Measurements from ENCODE around the gene PEAK3. TPM values are rescaled to one million over a fixed set of nuclear protein-coding genes. Genes with fewer than 3 reads are reported as not detected.

Gene PEAK3
- total RNA-seq, 4 donors from 2014 or later, result 0.30 to 0.97 (median 0.76) TPM

- DNase-seq (ENCODE audit: low spot score in 2 of 2), result peak; percentile 83 to 98
- peak within 1 kb of the TSS; percentile 76 for H3K4me3 ChIP-seq (ENCODE audit: low read depth, poor library complexity, severe bottlenecking)
- 0% methylated on average over 43 to 89 of the region's 89 CpGs for WGBS, 2 donors
- TF ChIP-seq, protein P1, sequence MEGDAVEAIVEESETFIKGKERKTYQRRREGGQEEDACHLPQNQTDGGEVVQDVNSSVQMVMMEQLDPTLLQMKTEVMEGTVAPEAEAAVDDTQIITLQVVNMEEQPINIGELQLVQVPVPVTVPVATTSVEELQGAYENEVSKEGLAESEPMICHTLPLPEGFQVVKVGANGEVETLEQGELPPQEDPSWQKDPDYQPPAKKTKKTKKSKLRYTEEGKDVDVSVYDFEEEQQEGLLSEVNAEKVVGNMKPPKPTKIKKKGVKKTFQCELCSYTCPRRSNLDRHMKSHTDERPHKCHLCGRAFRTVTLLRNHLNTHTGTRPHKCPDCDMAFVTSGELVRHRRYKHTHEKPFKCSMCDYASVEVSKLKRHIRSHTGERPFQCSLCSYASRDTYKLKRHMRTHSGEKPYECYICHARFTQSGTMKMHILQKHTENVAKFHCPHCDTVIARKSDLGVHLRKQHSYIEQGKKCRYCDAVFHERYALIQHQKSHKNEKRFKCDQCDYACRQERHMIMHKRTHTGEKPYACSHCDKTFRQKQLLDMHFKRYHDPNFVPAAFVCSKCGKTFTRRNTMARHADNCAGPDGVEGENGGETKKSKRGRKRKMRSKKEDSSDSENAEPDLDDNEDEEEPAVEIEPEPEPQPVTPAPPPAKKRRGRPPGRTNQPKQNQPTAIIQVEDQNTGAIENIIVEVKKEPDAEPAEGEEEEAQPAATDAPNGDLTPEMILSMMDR (IDR thresholded peaks at IDR 0.05), result no peak
- no peak for TF ChIP-seq POLR2A (IDR thresholded peaks at IDR 0.05)
- intact Hi-C loops (cut with DNase I; ENCODE audit: low total_unique reads), result no loop called here
These were observed 46.6 kb upstream of the PEAK3 start, which contains the start of the genes LSM7 and SPPL2B for GRCh38 chr19:2328401-2329148. Gene LSM7, minus strand, starts transcription at chr19:2328586. Its CDS starts 20 bp downstream, at chr19:2328566. Gene SPPL2B, plus strand, starts transcription at chr19:2328684. Its CDS starts 26 bp downstream, at chr19:2328710.

DNA sequence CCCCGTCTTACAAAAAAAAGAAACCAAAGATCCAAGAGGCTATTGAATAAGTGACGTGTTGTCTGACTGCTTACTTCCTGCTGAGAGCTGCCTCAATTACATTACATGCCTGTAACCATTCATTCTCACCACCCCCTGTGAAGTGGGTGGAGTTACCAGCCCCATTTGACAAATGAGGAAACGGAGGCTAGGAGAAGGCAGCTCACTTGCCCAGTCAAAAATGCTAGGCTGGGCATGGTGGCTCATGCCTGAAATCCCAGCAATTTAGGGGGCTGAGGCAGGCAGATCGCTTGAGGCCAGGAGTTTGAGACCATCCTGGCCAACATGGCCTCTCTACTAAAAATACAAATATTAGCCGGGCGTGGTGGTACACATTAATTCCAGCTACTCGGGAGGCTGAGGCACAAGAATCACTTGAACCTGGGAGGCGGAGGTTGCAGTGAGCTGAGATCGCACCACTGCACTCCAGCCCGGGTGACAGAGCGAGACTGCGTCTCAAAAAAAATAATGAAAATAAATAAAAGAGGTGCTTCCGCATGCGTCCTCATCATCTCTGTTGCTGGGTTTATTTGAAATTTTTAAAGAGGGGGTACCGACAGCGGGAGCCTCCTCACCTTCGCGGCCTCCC is 45.9 kb upstream of the PEAK3 start:
- WGBS, 2 donors, result 1% methylated on average over 18 of the region's 18 CpGs
- intact Hi-C loops (cut with DNase I; ENCODE audit: low total_unique reads), result no loop called here
- peak overlapping the region; percentile 76 for H3K4me3 ChIP-seq (ENCODE audit: low read depth, poor library complexity, severe bottlenecking)
- peak in 1 of 2 donors; percentile 33 for DNase-seq (ENCODE audit: low spot score in 2 of 2)
- TF ChIP-seq POLR2A (IDR thresholded peaks at IDR 0.05), result no peak
- TF ChIP-seq, protein P1 (IDR thresholded peaks at IDR 0.05), result no peak

DNA sequence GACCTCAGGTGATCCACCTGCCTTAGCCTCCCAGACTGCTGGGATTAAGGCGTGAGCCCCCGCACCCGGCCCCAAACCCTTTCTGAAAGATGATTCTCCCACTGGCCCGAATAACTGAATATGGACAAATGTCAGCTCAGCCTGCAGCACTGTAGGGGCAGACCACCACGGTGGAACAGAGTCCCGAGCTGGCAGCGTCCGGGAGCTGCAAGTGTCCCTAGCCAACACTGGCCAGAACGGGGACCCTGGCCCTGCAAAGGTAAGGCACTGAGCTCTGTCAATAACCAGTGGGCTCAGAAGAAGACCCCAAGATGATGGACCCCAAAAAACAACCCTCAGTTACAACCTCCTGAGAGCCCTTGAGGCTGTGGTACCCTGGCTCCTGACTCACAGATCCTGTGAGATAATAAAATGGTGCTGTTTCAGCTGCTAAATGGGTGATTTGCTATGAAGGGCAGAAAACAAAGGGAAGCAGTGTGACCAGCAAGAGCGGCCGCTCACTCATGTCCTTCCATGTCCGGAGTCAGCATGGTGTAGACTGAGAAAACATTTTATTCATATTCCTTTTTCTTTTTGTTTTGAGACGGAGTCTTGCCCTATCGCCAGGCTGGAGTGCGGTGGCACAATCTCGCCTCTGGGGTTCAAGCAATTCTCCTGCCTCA is 44.9 kb upstream of the PEAK3 start:
- no peak overlapping the region for H3K4me3 ChIP-seq (ENCODE audit: low read depth, poor library complexity, severe bottlenecking)
- 86 to 93% methylated on average over 8 to 16 of the region's 16 CpGs for WGBS, 2 donors
- intact Hi-C loops (cut with DNase I; ENCODE audit: low total_unique reads), result no loop called here
- TF ChIP-seq, protein P1 (IDR thresholded peaks at IDR 0.05), result no peak
- no peak for TF ChIP-seq POLR2A (IDR thresholded peaks at IDR 0.05)
- DNase-seq (ENCODE audit: low spot score in 2 of 2), result no peak

DNA sequence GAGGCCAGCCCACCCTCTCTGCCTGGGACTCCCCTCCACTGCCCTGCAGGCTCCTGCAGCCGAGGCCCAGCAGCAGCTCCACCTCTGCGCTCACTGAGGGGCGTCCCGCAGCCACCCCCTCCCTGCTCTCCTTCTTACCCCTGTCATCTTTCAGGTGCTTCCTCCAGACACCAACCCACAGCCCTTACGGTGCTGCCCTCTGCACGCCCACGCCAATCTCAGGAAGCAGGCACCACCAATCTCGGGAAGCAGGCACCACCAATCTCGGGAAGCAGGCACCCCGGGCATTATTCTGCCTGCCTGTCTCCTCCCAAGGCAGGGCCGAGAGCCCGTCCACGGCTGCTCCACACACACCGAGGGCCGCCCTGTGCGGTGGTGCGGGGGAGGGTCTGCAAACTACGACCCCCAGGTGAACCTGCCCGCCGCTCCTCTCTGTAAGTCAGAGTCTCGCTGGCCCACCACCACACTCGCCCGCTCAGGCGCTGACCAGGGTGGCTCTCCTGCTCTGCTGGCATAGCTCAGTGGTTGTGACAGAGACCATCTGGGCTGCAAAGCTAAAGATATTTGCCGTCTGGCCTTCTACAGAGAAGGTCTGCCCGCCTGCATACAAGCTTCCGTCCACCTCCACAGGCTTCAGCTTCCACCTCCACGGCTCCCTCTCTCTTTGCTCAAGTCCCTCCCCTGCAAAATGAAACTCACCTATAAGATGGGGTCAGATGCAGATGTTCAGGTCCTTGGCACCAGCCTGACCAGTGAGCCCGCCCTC is 43.5 kb upstream of the PEAK3 start:
- WGBS, 2 donors, result 81 to 85% methylated on average over 28 to 29 of the region's 29 CpGs
- TF ChIP-seq POLR2A (IDR thresholded peaks at IDR 0.05), result no peak
- TF ChIP-seq, protein P1 (IDR thresholded peaks at IDR 0.05), result no peak
- DNase-seq (ENCODE audit: low spot score in 2 of 2), result no peak
- H3K4me3 ChIP-seq (ENCODE audit: low read depth, poor library complexity, severe bottlenecking), result no peak overlapping the region
- intact Hi-C loops (cut with DNase I; ENCODE audit: low total_unique reads), result no loop called here

GRCh38 chr19:2324220-2324948 is 42.4 kb upstream of the PEAK3 start:
- intact Hi-C loops (cut with DNase I; ENCODE audit: low total_unique reads), result no loop called here
- no peak for TF ChIP-seq POLR2A (IDR thresholded peaks at IDR 0.05)
- TF ChIP-seq, protein P1 (IDR thresholded peaks at IDR 0.05), result no peak
- no peak for DNase-seq (ENCODE audit: low spot score in 2 of 2)
- no peak overlapping the region for H3K4me3 ChIP-seq (ENCODE audit: low read depth, poor library complexity, severe bottlenecking)
- WGBS, 2 donors, result 86 to 88% methylated on average over 34 of the region's 34 CpGs

All from lower leg skin (tissue), 4 donors.